Activated CD8-positive, alpha-beta memory T cell treated with anti-CD3 and anti-CD28 coated beads, Interleukin-2, amount 50 U/mL, for 1 hour (primary cell): ENCODE results near the gene TMEM221.
"Not testable (repeated sequence)": the region's sequence is repeated elsewhere in the genome, so short reads cannot be mapped to it uniquely, and the experiment has no call there.

Experiments
- DNase-seq: peaks from one replicate; pipeline ENCODE4 v3.0.0-alpha.2; 2020; ENCODE audit errors: extremely low read depth

Gene TMEM221

GRCh38 chr19:17448131-17448967, at the start of gene TMEM221:
Gene TMEM221, minus strand, starts transcription at chr19:17448668. Its CDS starts 206 bp downstream, at chr19:17448462.
- no peak for DNase-seq

DNA sequence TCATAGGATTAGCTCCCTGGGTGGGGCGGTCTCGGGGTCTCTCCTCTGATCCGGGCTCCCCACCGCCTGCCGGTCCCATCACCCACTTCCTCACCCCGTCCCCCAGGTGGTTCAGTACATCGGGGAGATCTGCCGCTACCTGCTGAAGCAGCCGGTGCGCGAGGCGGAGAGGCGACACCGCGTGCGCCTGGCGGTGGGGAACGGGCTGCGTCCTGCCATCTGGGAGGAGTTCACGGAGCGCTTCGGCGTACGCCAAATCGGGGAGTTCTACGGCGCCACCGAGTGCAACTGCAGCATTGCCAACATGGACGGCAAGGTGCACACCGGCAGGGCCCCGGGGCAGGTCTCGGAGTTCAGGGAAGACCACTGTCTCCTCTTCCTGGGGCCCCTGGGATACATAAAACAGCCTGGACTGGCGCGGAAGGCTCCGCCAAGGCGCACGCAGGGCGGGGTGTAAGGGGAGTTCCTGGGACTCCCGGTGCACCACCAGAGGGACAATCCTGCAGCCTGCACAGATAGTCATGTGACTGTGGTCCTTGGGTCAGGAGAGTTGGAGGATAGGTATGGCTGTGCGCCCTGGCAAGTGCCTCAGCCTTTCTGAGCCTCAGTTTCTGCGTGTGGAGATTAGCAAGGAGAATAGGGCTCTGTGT, 48.8 kb upstream of the TMEM221 start:
- no peak for DNase-seq

DNA sequence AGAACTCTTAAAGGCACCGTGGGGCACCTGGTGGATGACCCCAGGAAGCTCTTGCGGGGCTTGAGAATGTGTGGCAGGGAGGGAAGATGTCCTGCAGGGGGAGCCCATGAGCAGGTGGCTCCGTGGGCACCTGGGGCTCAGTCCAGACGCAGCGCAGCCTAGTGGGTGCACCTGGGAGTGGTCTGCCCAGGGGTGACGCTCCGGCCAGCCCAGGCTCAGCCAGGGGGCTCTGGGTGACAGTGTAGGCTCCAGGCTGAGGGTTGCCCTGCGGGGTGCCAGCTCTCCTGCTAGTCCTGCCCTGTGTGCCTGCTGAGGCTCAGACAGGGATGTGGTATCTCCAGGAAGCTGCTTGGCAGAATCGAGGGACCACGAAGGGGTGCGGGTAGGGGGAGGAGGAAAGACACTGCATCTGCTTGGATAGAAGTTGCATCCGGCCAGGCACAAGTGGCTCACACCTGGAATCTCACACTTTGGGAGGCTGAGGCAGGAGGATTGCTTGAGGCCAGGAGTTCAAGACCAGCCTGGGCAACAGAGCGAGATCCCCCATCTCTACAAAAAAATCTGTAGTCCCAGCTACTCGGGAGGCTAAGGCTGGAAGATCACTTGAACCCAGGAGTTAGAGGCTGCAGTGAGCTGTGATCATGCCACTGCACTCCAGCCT, 48.0 kb upstream of the TMEM221 start:
- peak; percentile 45 for DNase-seq

DNA sequence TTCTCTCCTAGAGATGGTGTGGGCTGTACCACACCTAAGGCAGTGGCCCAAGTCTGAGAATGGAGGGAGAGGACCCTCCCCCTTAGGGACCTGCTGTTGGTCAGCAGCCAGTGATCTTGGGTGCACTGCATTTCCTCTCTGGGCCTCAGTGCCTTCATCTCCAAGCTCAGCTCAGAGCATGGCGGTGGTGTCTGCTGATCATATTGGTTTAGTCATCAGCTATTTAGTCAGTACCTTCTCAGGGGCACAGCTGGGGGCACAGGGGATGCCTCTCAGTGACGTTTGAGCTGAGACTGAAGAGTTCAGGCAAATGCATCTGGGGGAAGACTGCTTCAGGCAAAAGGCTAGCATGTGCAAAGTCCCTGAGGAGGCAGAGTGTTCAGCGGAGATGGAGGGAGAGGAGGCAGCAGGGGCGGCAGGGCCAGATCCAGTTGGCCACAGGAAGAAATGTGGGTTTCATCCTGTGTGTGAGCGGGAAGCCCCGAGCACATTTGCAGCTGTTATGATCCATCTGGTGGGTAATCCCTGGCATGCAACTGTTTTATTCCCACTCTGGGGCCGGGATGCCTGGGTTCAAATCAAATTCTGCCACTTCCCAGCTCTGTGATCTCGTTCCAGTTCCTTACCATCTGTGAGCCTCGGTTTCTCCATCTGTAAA, 47.3 kb upstream of the TMEM221 start:
- DNase-seq = no peak

DNA sequence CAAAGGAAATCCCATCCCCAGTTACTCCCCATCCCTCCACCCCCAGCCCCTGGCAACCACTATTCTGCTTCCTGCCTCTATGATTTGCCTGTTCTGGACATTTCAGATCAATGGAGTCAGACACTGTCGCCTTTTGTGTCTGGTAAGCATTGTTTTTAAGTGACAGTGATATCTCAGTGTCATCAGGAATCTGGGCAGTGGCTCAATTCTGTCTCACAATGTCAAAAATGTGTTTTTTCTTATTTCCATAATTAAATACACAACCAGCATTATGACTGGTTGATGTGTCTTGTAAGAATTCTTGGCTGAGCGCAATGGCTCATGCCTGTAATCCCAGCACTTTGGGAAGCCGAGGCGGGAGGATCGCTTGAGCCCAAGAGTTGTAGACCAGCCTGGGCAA, 42.8 kb upstream of the TMEM221 start:
- DNase-seq = no peak

DNA sequence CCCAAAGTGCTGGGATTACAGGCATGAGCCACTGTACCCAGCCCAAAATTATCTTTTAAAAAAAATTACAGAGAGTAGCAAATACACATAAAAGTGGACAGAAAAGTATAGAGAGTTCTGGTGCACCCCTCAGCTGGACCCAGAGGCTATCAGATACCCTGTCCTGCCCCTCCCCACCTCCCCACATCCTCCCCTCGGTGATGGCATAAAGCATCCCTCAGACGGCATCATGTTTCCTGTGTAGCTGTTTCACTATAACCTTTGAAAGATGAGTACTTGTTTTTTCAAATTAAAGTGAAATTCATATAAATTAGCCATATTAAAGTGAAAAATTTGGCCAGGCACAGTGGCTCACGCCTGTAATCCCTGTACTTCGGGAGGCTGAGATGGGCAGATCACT, 41.9 kb upstream of the TMEM221 start:
- DNase-seq = no peak

- DNase-seq = no peak
These were observed 41.0 kb upstream of the TMEM221 start for GRCh38 chr19:17489392-17490030.

DNA sequence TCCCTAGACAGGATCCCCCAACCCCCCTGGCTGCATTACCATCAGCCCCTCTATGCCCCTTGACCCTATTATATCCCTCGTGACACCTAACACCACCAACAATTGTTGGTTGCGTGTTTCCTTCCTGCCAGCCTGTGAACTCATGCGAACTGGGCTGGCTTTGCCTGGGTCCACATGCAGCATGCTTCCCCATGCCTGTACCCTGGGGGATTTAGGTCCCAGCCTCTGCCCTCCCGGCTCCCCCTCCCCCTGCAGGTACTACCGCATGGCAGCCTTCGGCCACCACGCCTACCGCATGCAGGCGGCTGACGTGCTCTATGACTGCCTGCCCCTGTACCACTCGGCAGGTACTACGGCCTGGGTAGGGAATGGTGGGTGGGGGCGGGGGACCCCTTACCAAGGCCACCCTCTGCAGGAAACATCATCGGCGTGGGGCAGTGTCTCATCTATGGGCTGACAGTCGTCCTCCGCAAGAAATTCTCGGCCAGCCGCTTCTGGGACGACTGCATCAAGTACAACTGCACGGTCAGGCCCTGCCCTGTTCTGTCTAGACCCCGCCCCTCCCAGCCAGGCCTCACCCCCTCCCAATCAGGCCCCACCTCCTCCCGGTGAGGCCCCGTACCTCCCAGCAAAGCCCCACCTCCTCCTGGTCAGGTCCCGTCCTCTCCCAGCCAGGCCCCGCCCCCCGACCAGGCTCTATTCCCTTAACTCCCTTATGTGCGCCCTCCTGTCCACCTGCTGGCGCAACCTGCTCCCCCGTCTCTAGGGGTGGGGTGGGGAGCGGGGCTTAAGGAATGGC, 40.3 kb upstream of the TMEM221 start:
- peak; percentile 51 for DNase-seq

- DNase-seq = no peak
These were observed 39.0 kb upstream of the TMEM221 start for GRCh38 chr19:17487284-17488121.

DNA sequence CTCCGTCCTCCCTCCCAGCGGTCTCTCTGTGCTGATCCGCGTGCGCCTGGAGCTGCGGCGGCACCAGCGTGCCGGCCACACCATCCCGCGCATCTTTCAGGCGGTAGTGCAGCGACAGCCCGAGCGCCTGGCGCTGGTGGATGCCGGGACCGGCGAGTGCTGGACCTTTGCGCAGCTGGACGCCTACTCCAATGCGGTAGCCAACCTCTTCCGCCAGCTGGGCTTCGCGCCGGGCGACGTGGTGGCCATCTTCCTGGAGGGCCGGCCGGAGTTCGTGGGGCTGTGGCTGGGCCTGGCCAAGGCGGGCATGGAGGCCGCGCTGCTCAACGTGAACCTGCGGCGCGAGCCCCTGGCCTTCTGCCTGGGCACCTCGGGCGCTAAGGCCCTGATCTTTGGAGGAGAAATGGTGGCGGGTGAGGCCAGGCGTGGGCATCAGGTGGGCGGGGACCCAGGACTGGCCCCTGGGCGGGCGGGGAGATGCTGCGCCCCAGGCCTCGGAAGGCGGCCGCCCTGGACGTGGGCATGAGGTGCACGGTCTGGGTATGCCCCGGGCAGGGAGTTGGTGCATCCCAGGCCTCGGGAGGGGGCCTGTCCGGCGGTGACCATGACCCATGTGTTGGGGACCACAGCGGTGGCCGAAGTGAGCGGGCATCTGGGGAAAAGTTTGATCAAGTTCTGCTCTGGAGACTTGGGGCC, 38.2 kb upstream of the TMEM221 start:
- no peak for DNase-seq

DNA sequence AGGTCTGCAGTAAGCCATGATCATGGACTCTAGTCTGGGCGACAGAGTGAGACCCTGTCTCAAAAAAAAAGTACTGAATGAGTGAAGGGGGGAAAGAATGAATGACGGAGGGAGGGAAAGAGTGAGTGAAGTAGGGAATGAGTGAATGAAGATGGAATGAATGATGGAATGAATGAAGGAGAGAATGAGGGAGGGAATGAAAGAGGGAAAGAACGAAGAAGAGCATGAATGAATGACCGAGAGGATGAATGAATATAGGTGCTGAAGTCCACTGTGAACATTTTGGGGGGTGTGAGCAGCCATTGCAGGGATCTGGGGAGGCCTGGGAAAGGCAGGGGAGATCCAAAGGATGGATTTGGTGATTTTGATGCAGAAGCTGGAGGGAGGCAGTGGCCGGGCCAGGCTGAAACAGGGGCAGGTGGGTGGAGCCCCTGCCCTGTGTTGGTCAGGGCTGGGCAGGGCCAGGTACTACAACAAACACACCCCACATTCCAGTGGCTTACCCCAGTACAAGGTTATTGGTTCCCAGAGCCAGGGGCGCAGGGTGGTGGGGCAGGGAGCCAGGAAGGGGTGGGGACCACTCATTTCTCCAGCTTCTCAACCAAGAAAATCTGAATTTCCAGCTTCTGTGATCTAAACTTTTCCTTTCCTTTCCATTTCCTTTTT, 36.2 kb upstream of the TMEM221 start:
- no peak for DNase-seq

DNA sequence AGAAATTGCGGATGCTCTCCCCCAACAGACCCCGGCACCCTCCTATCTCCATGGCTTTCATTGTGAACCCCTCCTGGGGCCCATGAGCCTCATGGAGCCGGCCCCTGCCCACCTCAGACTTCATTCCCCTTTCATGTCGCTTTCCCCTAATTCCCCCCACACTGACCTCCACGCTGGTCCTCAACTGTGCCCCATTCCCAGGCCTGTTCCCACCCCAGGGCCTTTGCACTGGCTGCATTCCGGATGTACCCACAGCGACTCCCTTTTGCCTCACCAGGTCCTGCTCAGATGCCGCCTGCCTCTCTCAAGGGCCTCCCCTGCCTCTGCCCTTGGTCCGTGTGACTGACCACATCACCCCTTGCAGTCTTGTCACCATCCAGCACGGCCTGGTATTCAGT, 35.1 kb upstream of the TMEM221 start:
- DNase-seq = no peak

DNA sequence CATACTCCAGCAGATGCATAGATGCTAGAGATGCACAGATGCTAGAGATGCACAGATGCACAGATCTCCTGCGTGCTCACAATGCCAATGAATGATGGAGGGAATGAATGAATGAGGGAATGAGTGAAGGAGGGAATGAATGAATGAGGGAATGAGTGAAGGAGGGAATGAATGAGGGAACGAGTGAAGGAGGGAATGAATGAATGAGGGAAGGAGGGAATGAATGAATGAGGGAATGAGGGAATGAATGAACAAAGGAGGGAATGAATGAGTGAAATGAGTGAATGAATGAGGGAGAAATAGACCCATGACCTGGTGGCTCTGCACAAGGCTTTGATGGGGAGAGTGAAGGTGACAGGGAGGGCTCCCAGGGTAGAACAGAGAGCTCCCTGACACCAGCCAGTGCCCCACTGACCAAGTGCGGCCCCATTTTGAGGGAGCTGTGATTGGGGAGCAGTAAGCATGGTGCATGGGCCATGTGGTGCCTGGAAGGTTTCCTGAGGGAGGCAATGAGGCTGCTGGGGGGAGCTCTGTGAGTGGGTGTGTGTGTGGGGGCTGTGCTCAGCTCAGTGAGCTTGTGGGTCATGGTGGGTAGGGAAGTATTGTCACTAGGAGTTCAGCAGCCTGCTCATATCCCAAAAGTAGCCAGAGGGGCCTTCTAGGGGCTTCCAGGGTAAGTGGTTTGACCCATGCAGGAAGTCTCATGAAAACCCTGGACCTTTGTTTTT, 34.6 kb upstream of the TMEM221 start:
- no peak for DNase-seq

DNA sequence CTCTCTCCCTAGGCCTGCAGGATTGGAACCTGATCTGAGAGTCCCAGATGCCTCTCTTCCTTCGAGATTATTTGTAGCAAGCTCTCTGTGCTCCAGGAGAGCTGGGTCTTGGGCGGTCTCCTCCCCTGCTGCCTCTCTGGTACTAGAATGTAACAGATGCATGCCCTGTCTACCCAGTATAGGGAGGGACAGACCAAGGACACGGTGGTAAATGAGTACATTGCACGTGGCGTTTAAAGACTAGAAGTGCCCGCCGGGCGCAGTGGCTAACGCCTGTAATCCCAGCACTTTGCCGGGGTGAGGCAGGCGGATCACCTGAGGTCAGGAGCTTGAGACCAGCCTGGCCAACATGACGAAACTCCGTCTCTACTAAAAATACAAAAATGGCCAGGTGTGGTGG, 33.5 kb upstream of the TMEM221 start:
- DNase-seq = no peak

DNA sequence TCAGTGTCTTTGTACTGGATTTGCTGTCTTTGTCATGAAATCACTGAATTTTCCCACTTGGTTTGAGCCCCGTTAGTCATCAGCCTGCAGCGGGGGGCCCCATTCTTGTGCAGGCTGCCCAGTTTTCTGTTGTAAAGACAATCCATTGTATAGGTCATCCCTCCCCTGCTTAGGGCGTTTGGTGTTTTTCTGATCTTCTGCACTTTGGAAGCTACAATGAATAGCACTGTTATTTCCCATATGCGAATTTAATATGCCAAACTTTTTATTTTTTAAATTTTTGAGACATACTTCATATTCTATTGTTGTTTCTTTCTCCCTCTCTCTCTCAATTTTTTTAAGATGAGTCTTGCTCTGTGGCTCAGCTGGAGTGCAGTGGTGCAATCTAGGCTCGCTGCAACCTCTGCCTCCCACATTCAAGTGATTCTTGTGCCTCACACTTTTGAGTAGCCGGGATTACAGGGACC, 30.9 kb upstream of the TMEM221 start:
- DNase-seq = no peak

GRCh38 chr19:17475541-17476115, 27.2 kb upstream of the TMEM221 start:
- no peak for DNase-seq

GRCh38 chr19:17475011-17475540, 26.6 kb upstream of the TMEM221 start:
- not testable (repeated sequence) for DNase-seq
